ENCODE measurements around the gene UNC5C.
"Not testable (repeated sequence)": the region's sequence is repeated elsewhere in the genome, so short reads cannot be mapped to it uniquely, and the experiment has no call there.

UNC5C gene

DNA sequence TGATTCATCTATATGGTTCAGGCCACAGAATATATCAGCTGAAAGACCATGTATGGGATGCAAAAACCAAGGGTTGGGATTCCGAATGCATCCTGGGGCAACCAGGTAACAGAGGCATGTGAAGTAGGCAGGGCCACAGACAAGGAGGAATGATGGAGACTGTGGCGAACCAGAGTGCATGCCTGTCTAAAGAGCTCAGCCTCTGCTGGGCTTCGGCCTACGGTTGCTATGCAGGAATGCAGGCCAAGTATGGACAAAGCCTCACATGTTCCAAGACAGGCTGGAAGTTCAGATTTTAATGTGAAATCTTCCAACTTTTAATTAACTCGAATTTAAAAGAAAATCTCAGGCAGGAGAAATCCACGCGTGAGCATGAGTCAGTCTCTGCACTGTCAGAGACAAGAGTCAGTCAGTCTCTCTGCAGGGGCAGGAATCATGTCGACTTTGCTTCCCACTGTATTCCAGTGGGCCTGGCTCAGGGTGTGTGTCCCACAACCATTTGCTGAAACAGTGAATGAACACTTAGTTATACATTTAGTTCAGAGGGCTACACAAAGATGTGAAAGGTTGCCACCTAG lies 344.4 kb downstream of the UNC5C start:
- no peak for DNase-seq

GRCh38 chr4:95198961-95199360 lies 349.8 kb downstream of the UNC5C start:
- DNase-seq, result no peak

DNA sequence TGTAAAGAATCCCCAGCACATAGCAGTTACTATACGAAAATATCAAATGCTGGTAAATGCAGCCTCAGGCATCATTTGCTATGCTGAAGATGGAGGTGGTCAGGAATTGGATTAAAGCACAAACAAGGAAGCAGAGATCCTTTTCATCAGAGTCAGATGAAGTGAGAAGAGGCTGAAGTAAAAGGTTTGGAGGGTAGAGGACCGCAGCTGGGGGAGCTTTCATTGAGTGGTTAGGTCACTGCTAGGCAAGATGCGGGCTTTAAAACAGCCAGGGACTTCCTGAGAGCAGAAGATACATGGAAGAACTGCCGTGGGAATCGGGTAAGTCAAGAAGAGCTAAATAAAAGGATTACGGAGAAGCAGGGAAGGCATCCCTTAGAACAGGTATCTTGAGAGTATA lies 351.4 kb downstream of the UNC5C start:
- no peak for DNase-seq

DNA sequence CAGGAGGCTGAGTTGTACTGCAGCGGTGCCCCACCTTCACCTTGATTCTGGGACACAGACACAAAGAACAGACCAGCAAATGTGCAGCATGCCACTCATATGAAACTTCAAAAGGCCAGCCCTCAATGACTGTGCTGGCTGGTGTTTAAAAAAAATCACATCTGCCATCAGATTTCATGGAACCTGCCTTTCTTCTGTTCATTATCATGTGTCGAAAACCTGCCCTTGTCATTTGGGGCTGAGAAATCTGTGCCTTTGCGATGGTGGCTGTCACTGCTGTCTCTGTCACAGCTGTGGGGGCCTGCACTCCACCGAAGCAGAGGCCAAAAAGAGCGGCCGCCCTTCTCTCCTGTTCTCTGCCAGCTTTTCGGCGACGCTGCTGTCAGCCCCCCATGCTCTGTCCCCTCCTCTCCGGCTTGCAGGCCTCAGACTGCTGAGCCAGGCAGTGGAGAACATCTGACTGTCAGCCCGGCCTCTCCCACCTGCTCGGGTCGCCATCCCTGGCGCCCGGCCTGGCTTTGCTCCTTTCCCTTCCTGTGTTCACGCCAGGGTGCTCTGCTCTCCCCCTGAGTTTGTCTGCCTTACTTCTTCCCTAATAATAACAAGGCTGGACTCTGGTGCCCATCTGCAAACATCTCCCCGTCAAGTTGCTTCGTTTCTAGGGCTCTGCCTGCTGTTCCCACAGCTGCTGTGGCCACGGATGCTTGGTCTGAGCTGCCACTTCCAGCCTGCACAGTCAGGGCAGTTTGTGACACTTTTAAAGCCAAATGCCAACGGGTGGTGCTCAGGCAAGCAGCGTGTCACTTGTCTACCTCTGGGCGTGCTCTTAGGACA lies 355.2 kb downstream of the UNC5C start:
- no peak for DNase-seq

GRCh38 chr4:95191537-95191936 lies 357.2 kb downstream of the UNC5C start:
- DNase-seq, result no peak

DNA sequence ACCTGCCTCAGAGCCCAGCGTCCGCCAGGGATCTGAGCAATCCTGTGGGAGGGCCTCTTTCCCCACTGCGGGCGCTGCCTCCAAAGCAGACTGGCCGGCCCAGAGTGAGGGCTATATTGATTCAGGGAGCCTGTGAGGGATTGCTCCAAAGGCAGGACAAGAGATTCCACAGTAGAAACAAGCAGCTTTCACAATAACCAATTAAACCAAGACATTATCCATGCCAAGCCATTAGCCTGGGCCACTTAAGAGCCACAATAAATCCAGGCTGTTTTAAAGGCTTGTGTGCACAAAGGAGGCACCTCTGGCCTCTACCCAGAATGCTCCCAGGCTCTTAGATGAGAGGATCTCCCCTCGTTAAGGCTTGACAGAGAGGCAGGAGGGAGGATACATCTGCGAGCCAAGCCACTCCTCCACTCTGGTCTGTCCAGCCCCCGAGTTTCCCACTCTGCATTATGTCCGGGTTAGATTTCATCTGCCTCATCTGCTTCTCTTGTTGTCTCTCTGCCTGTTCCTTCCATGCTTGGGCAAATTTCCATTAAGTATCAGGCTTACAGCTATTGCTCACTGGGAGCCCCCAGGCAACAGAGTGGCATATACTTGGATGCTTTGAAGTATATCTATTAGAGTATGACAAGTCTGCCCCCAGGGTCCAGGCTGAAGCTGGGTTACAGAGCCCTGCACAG lies 357.9 kb downstream of the UNC5C start:
- DNase-seq, result no peak

DNA sequence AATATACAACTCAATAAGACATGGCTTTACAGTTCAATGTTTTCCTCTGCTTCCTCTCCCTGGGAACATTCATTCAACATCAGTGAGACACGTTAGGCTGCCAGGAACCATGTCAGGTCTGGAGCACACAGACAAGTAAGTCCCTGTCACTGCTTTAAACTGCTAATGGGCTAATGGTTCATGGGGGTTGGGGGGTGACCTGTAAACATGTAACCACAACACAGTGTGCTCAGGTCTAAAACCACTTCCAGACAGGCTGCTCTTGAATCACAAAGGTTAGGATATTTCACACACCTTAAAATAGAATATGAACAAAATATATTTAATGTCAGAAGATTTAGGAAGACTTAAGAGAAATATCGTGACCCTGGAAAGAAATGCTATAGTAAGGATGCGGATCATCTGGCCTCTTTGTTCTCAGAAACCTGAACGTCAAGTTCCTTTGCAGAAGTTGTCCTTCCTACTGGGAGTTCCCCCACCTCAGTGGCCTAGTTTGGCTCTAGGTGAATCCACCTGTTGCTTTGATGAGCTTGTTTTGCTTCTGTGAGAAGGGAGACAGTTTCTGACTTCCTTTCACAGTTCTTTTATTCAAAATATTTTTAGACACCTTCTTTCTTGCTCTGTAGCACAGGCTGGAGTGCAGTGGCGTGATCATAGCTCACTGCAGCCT lies 359.9 kb downstream of the UNC5C start:
- no peak for DNase-seq

- DNase-seq, result no peak
Measured at GRCh38 chr4:95186666-95187065, 362.1 kb downstream of the UNC5C start.

GRCh38 chr4:95183656-95184408 lies 364.9 kb downstream of the UNC5C start:
- no peak for DNase-seq

GRCh38 chr4:95181996-95182306 lies 366.8 kb downstream of the UNC5C start:
- DNase-seq, result no peak

- DNase-seq, result peak; percentile 37
Measured at GRCh38 chr4:95181243-95181995, 367.4 kb downstream of the UNC5C start.

DNA sequence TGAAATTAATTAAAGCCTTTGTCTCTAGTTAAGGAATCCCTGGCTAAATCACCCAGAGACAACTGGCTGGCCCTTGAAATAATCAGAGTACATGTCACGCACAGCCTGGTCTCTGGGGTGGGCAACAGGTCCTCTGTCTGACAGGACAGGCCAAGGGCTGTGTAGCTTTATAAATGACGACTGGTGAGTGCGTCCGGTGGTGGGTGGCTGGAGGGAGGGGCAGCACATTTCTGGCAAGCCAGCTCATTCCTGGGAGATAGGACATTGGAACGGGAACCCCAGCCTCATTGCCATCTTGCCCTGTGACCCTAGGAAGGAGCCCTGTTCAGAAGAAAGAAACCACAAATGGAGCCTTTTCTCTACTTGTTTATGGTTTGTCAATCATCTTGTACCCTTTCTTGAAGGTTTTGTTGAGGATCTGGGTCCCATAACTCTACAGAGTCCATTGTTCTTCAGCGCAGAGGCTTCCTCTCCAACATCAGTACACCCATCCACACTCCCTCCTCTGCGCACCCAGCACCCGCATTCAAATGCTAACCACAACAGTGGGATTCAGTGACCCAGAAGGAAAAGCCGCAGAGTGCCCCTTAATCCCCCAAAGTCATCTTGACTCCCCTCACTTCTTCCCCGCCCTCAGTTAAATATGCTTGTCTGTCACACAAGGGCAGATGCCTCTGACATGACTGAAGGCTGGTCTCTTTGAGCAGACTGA lies 368.1 kb downstream of the UNC5C start:
- DNase-seq, result no peak

DNA sequence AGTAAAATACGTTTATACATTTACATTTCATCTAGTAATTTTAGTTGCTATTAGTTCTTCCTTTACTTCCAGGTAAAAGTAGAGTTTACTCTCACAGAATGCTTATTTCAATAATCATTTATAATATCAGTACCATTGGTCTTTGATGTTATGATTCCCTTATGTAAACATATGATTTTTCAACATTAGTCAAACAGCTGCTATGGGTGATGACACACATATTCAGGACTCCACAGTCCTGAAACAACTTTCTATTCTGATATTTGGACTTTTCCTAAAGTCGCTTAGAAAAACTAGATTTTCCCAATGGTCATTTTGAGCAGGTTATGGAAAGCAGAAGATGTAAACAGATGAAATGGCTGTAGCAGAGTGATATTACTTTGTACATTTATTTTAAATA lies 369.8 kb downstream of the UNC5C start:
- DNase-seq, result no peak

DNA sequence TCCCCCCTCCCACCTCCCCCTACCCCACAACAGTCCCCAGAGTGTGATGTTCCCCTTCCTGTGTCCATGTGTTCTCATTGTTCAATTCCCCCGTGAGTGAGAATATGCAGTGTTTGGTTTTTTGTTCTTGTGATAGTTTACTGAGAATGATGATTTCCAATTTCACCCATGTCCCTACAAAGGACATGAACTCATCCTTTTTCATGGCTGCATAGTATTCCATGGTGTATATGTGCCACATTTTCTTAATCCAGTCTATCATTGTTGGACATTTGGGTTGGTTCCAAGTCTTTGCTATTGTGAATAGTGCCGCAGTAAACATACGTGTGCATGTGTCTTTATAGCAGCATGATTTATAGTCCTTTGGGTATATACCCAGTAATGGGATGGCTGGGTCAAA lies 377.4 kb downstream of the UNC5C start:
- not testable (repeated sequence) for DNase-seq

DNA sequence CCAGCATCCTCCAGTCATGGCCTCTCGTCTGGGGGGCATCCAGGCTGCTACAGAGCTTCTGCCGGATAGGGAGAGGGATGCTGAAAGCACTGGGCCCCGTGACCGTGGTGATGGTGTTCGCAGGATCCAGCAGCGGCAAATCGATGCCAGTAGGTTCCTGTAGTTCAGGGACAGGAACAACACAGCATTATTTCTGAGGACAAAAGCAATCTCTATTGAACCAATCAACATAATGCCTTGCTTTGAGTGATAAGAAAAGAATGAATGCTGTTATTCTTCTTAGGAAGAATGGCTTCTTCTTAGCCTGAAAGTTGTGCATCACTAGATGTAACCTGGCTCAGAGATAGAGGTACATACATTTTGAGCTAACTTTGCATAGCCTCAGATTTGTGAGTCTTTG lies 378.6 kb downstream of the UNC5C start:
- DNase-seq, result no peak

DNA sequence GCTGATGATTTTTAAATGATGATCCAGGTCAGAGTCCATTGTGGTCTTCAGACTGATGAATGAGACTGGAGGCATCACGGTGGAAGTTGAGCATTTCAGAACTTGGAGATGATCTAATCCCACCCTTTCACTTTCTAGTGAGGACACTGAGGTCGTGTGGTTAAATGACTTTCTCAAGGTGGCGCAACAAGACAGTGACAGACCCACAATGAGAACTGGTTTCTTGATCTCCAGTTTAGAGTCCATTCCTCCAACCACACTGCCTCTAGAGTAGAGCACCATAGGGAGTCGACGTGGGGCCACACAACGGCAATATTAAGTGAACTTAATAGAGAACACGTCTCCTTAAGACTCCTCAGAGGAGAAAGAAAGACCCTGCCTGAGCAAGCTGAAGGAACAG lies 381.0 kb downstream of the UNC5C start:
- peak; percentile 7 for DNase-seq

- DNase-seq, result no peak
Measured at GRCh38 chr4:95165926-95166524, 382.7 kb downstream of the UNC5C start.

- no peak for DNase-seq
Measured at GRCh38 chr4:95162867-95163266, 385.9 kb downstream of the UNC5C start.

- DNase-seq, result no peak
Measured at GRCh38 chr4:95161781-95162469, 386.8 kb downstream of the UNC5C start.

DNA sequence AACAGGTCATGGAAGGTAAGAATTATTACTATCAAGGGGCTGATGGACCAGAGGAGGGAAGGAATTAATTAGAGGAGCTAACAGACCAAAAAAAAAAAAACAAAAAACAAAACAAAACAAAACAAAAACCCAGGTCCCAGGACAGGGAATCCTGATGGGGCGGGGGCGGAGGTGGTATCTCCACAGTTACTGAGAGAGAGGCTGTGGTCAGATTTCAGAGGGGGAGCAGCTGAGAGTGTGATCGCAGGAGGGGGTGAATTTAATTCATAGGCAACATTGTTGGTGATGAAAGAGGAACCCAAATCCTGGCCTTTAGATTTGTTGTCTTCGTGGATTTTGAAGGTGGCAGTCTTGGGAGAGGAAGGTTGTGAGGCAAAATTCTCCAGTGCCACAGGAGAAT lies 389.4 kb downstream of the UNC5C start:
- DNase-seq, result no peak
